SH-SY5Y (cell line): ENCODE results near the gene JAKMIP3.

Experiments
- GATA2 ChIP-seq: IDR thresholded peaks from 2 replicates; pipeline ENCODE4 v1.6.1; 2011; ENCODE audit warnings: mild to moderate bottlenecking, low read depth, low read length
- GATA3 ChIP-seq: IDR thresholded peaks from 2 replicates; pipeline ENCODE4 v1.6.1; 2011; ENCODE audit warnings: low read depth, mild to moderate bottlenecking, low read length, moderate library complexity

- no peak for TF ChIP-seq GATA3
- TF ChIP-seq GATA2 = no peak
Measured at GRCh38 chr10:132107949-132108877, 42.5 kb downstream of the JAKMIP3 start.
